ENCODE measurements around the gene CUEDC2.

Gene CUEDC2

DNA sequence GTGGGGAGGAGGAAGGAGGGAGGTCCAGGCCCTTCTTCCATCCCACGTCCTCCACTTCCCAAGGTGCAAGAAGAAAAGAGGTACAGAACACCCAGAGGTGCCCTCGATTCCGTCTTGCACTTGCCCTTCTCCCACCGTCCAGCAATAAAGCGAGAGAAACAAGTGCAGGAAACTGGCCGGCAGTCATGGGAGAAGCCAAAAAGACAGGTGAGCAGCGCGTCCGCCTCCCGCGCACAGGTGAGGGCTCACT, 17.7 kb upstream of the CUEDC2 start:
- Histone ChIP-seq H3K4me1 (ENCODE audit: low read length) (peaks cover 19% of the 10 kb centered on the region), H3K36me3 (replicated peaks; ENCODE audit: low read depth, low read length) (peaks cover 10% of the 10 kb centered on the region), H4K20me1 (ENCODE audit: insufficient read depth, low read length) (0 out of 2 replicates have a peak, but pooled peaks cover 3% of the 10 kb centered on the region), H3K9ac (ENCODE audit: low read length) (peak overlapping the region; percentile 90), H3K4me3 (ENCODE audit: low read length) (peak overlapping the region; percentile 94), H3K27ac (ENCODE audit: low read length) (peak overlapping the region; percentile 77), H3K79me2 (ENCODE audit: low read length) (peaks cover 17% of the 10 kb centered on the region), H2AFZ (ENCODE audit: low read depth, low read length) (no peak overlapping the region), H3K4me2 (ENCODE audit: low read length) (peak overlapping the region; percentile 84), H3K27me3 (ENCODE audit: low read depth, low read length) (no peaks in the 10 kb centered on the region), H3K9me3 (ENCODE audit: insufficient read depth, low read length) (no peaks in the 10 kb centered on the region)
- no peak for TF ChIP-seq EZH2phosphoT487 (IDR thresholded peaks at IDR 0.05; ENCODE audit: low read depth)
- TF ChIP-seq, protein P1, sequence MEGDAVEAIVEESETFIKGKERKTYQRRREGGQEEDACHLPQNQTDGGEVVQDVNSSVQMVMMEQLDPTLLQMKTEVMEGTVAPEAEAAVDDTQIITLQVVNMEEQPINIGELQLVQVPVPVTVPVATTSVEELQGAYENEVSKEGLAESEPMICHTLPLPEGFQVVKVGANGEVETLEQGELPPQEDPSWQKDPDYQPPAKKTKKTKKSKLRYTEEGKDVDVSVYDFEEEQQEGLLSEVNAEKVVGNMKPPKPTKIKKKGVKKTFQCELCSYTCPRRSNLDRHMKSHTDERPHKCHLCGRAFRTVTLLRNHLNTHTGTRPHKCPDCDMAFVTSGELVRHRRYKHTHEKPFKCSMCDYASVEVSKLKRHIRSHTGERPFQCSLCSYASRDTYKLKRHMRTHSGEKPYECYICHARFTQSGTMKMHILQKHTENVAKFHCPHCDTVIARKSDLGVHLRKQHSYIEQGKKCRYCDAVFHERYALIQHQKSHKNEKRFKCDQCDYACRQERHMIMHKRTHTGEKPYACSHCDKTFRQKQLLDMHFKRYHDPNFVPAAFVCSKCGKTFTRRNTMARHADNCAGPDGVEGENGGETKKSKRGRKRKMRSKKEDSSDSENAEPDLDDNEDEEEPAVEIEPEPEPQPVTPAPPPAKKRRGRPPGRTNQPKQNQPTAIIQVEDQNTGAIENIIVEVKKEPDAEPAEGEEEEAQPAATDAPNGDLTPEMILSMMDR (IDR thresholded peaks at IDR 0.05; ENCODE audit: low read depth, low read length): no peak

DNA sequence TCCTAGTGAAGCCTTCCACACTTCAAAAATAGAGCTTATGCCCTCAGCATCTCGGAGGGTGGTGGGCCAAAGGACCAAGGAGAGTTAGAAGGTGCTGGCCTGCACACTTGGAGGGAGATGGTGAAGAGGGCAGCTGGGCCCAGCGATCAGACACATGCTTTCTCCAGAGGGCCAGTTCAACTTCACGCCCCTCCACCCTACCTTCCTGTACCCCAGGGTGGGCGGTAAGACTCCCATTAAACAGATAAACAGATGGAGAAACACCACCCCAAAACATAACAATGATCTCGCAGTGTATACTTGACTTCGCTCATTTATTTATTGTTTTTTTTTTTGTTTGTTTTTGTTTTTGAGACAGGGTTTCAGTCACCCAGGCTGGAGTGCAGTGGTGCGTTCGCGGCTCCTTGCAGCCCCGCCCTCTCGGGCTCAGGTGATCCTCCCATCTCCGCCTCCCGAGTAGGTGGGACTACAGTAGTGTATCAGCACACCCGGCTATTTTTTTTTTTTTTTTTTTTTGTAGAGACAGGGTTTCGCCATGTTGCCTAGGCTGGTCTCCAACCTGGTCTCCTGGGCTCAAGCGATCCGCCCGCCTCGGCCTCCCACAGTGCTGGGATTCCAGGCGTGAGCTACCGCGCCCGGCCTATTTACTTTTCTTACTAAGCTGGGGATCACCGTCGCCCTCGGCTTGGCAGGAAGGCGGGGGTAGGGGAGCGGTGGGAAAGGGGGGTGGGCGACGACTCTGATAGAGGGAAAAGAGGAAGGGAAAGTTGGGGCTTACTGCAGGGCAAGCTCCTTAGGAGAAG, 17.1 kb upstream of the CUEDC2 start:
- peak overlapping the region; percentile 94 for H3K4me3 ChIP-seq (ENCODE audit: low read length)
- TF ChIP-seq, protein P1 (IDR thresholded peaks at IDR 0.05; ENCODE audit: low read depth, low read length): no peak
- no peak for TF ChIP-seq EZH2phosphoT487 (IDR thresholded peaks at IDR 0.05; ENCODE audit: low read depth)

DNA sequence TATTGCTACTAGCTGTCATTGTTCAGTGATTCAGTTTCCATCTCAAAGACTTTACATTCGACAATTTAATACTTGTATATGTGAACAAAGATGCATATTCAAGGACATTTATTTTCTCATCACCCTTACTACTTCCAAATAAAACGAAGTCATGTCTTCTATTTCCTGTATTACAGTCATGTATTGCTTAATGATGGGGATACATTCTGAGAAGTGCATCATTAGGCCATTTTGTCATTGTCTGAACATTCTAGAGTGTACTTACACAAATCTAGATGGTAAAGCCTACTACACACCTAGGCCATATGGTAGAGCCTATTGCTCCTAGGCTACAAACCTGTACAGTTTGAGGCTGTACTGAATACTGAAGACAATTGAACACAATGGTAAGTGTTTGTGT, 12.5 kb upstream of the CUEDC2 start:
- no peak overlapping the region for H3K4me3 ChIP-seq (ENCODE audit: low read length)
- peaks cover under 1% of the 10 kb centered on the region; the same call in 1 of the 2 replicates for H3K79me2 ChIP-seq (ENCODE audit: low read length)
- TF ChIP-seq, protein P1 (IDR thresholded peaks at IDR 0.05; ENCODE audit: low read depth, low read length): no peak
- TF ChIP-seq EZH2phosphoT487 (IDR thresholded peaks at IDR 0.05; ENCODE audit: low read depth): no peak
- no peak overlapping the region for H3K4me2 ChIP-seq (ENCODE audit: low read length)
- no peaks in the 10 kb centered on the region for H4K20me1 ChIP-seq (ENCODE audit: insufficient read depth, low read length)
- H3K27me3 ChIP-seq (ENCODE audit: low read depth, low read length): no peaks in the 10 kb centered on the region
- H3K4me1 ChIP-seq (ENCODE audit: low read length): peaks cover 5% of the 10 kb centered on the region
- H3K36me3 ChIP-seq (replicated peaks; ENCODE audit: low read depth, low read length): no peaks in the 10 kb centered on the region
- no peak overlapping the region for H3K9ac ChIP-seq (ENCODE audit: low read length)
- no peaks in the 10 kb centered on the region for H3K9me3 ChIP-seq (ENCODE audit: insufficient read depth, low read length)
- H2AFZ ChIP-seq (ENCODE audit: low read depth, low read length): no peak overlapping the region
- no peak overlapping the region for H3K27ac ChIP-seq (ENCODE audit: low read length)

More for the DNA sequence above, 17.1 kb upstream of the CUEDC2 start:
- Histone ChIP-seq H3K9ac (ENCODE audit: low read length) (peak overlapping the region; percentile 90), H3K36me3 (replicated peaks; ENCODE audit: low read depth, low read length) (peaks cover 10% of the 10 kb centered on the region), H3K4me2 (ENCODE audit: low read length) (peak overlapping the region; percentile 84), H3K79me2 (ENCODE audit: low read length) (peaks cover 17% of the 10 kb centered on the region), H3K4me1 (ENCODE audit: low read length) (peaks cover 19% of the 10 kb centered on the region), H4K20me1 (ENCODE audit: insufficient read depth, low read length) (0 out of 2 replicates have a peak, but pooled peaks cover 3% of the 10 kb centered on the region), H2AFZ (ENCODE audit: low read depth, low read length) (no peak overlapping the region), H3K27me3 (ENCODE audit: low read depth, low read length) (no peaks in the 10 kb centered on the region), H3K27ac (ENCODE audit: low read length) (peak overlapping the region; percentile 77), H3K9me3 (ENCODE audit: insufficient read depth, low read length) (no peaks in the 10 kb centered on the region)

DNA sequence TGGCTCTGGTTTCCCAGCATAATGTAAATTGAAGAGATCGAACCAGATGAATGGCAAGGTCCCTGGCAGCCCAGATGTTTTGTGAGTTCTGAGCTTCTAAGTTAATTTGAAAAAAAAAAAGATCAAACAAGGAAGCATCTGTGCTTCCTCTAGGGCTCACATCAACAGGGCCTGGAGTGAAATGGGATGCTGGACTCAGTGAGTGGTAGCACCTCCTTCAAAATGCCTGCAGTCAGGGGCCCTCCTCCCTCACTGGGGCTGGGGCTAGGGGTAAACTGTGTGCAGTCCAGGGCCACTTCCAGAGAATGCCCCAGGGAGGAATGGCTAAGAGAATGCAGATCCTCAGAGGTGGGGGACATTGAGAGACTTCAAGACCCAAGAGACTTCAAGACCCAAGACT, 6.0 kb upstream of the CUEDC2 start:
- Histone ChIP-seq H3K4me3 (ENCODE audit: low read length) (no peak overlapping the region), H3K4me2 (ENCODE audit: low read length) (no peak overlapping the region), H3K9ac (ENCODE audit: low read length) (no peak overlapping the region)

More for the DNA sequence above, 6.0 kb upstream of the CUEDC2 start:
- Histone ChIP-seq H2AFZ (ENCODE audit: low read depth, low read length) (no peak overlapping the region), H4K20me1 (ENCODE audit: insufficient read depth, low read length) (no peaks in the 10 kb centered on the region), H3K36me3 (replicated peaks; ENCODE audit: low read depth, low read length) (no peaks in the 10 kb centered on the region), H3K27me3 (ENCODE audit: low read depth, low read length) (no peaks in the 10 kb centered on the region), H3K4me1 (ENCODE audit: low read length) (peaks cover 22% of the 10 kb centered on the region), H3K27ac (ENCODE audit: low read length) (no peak overlapping the region), H3K79me2 (ENCODE audit: low read length) (no peaks in the 10 kb centered on the region), H3K9me3 (ENCODE audit: insufficient read depth, low read length) (no peaks in the 10 kb centered on the region)
- TF ChIP-seq, protein P1 (IDR thresholded peaks at IDR 0.05; ENCODE audit: low read depth, low read length): no peak
- no peak for TF ChIP-seq EZH2phosphoT487 (IDR thresholded peaks at IDR 0.05; ENCODE audit: low read depth)

Measured in OCI-LY3 (cell line).